ENCODE data around the gene OARD1.

The OARD1 gene

DNA sequence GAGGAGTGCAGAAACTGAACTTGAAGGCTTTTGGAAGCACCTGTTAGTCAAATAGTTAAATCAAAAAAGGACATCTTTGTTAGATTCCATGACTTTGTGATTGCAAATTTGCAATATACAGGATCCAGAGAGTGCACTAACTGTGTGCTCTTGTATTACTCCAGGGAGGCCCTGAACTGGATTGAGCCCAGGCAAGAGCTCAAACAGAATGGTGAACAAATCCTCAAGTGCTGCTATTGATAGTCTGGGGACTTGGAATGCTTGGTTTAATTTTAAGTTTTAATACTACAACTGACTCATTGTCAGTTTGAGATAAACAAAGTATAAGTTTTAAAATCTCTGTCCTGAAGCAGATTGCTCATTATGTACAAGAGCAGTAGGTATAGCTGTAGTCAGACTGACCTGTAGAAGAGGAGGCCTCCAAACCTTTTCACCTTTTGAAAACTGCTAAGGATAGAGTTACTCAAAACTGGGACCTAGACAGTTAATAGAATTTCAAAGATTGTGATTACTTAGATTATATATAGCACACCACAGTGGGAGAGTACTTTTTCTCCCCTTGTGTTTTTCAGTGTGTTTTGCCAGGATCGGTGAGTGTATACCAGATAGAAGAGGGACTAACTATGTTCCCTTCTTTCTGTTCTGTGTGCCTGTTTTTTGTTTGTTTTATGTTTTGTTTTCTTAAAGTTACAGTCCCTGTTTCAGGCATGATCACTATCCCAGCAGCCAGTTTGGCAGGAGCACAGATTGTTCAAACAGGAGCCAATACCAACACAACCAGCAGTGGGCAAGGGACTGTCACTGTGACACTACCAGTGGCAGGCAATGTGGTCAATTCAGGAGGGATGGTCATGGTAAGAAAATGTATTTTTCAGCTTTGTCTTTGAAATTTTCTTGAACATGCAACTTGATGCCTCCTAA, 18.9 kb upstream of the OARD1 start:
- Mint-ChIP-seq H3K4me3 (no peak overlapping the region), H3K36me3 (ENCODE audit: low read depth) (peaks cover 79% of the 10 kb centered on the region), H3K27ac (no peak overlapping the region), H3K27me3 (ENCODE audit: low read depth, poor library complexity) (no peaks in the 10 kb centered on the region), H3K4me1 (peaks cover 6% of the 10 kb centered on the region), H3K9me3 (no peaks in the 10 kb centered on the region)
- DNase-seq, result no peak
- TF ChIP-seq, protein P1, sequence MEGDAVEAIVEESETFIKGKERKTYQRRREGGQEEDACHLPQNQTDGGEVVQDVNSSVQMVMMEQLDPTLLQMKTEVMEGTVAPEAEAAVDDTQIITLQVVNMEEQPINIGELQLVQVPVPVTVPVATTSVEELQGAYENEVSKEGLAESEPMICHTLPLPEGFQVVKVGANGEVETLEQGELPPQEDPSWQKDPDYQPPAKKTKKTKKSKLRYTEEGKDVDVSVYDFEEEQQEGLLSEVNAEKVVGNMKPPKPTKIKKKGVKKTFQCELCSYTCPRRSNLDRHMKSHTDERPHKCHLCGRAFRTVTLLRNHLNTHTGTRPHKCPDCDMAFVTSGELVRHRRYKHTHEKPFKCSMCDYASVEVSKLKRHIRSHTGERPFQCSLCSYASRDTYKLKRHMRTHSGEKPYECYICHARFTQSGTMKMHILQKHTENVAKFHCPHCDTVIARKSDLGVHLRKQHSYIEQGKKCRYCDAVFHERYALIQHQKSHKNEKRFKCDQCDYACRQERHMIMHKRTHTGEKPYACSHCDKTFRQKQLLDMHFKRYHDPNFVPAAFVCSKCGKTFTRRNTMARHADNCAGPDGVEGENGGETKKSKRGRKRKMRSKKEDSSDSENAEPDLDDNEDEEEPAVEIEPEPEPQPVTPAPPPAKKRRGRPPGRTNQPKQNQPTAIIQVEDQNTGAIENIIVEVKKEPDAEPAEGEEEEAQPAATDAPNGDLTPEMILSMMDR (IDR thresholded peaks at IDR 0.05), result no peak

DNA sequence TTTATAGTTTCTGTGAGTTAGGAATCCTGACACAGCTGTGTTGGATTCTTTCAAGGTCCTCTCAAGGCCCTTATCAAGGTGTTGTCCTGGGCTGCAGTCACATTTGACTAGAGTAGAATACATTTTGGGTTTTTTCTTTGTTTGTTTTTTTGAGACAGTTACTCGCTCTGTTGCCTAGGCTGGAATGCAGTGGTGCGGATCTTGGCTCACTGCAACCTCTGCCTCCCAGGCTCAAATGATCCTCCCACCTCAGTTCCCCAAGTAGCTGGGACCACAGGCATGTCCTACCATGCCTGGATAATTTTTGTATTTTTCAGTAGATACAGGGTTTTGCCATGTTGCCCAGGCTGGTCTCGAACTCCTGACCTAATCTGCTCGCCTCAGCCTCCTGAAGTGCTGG, 16.3 kb upstream of the OARD1 start:
- peak overlapping the region; percentile 85 for H3K27ac Mint-ChIP-seq
- TF ChIP-seq, protein P1 (IDR thresholded peaks at IDR 0.05), result no peak

DNA sequence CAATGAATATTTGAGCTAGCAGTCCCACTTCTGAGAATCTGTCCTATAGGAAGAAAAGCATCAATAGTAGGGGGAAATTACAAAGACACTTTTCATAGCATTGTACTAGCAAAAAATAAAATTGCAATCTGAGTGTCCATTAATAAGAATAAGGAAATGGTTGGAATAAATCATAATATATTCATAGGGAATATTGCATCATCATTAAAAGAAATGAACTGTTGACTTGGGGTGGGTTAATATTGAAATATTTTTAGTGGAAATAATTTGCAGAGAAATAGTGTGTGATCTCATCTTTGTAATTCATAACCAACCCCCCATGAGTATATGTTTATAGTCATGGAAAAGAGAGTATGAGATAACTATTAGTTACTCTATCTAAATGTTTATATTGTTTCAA, 13.0 kb upstream of the OARD1 start:
- Mint-ChIP-seq H3K9me3 (no peaks in the 10 kb centered on the region), H3K4me3 (no peak overlapping the region), H3K27me3 (ENCODE audit: low read depth, poor library complexity) (no peaks in the 10 kb centered on the region), H3K27ac (no peak overlapping the region), H3K4me1 (peaks cover 6% of the 10 kb centered on the region), H3K36me3 (ENCODE audit: low read depth) (peaks cover 85% of the 10 kb centered on the region)
- DNase-seq, result no peak
- TF ChIP-seq, protein P1 (IDR thresholded peaks at IDR 0.05), result no peak

More for the DNA sequence above, 16.3 kb upstream of the OARD1 start:
- DNase-seq, result no peak
- no peak overlapping the region for H3K4me3 Mint-ChIP-seq
- no peaks in the 10 kb centered on the region for H3K27me3 Mint-ChIP-seq (ENCODE audit: low read depth, poor library complexity)
- no peaks in the 10 kb centered on the region for H3K9me3 Mint-ChIP-seq
- peaks cover 6% of the 10 kb centered on the region for H3K4me1 Mint-ChIP-seq
- H3K36me3 Mint-ChIP-seq (ENCODE audit: low read depth), result peaks cover 81% of the 10 kb centered on the region

DNA sequence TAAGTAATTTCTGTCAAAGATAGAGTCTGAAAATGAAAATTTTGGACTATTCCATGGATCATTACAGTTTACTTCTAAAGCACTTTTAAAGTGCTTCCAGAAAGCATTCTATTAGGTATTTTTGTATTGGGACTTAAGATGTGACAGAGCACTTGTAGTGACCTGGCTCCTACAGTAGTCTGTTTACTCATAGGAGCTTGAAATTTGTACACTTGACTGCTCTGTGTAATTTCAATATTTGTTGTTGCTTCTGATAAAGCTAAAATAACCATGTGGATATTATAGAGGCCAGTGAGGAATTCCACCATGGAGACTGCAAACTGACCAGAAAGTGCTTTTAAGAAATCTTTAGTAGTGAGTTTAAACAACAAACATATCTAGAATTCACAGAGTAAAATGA, 10.9 kb upstream of the OARD1 start:
- no peak overlapping the region for H3K27ac Mint-ChIP-seq

DNA sequence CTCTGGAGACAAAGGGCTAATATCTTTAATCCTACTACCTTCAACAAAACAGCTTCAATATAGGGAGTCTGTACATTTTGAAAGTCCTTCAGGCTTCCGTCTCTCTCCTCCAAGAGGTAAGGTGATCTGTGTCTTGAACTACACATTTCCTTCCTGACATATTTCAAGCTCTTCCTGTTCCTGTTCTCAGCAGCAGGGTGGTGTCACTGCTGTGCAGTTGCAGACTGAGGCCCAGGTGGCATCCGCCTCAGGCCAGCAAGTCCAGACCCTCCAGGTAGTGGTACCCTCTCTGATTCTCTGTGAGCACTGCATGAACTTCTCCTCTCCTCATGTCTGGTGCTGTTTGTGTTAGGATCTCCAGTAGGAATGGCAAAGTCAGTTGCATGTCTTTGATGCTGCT, 8.5 kb upstream of the OARD1 start:
- Mint-ChIP-seq H3K27me3 (ENCODE audit: low read depth, poor library complexity) (no peaks in the 10 kb centered on the region), H3K27ac (peak overlapping the region; percentile 88), H3K9me3 (no peaks in the 10 kb centered on the region), H3K4me3 (no peak overlapping the region), H3K36me3 (ENCODE audit: low read depth) (peaks cover 64% of the 10 kb centered on the region), H3K4me1 (peaks cover 19% of the 10 kb centered on the region)
- TF ChIP-seq, protein P1 (IDR thresholded peaks at IDR 0.05), result no peak
- DNase-seq, result no peak

More for the DNA sequence above, 10.9 kb upstream of the OARD1 start:
- Mint-ChIP-seq H3K4me1 (peaks cover 6% of the 10 kb centered on the region), H3K27me3 (ENCODE audit: low read depth, poor library complexity) (no peaks in the 10 kb centered on the region), H3K36me3 (ENCODE audit: low read depth) (peaks cover 88% of the 10 kb centered on the region), H3K4me3 (no peak overlapping the region), H3K9me3 (no peaks in the 10 kb centered on the region)
- DNase-seq, result no peak
- TF ChIP-seq, protein P1 (IDR thresholded peaks at IDR 0.05), result no peak

DNA sequence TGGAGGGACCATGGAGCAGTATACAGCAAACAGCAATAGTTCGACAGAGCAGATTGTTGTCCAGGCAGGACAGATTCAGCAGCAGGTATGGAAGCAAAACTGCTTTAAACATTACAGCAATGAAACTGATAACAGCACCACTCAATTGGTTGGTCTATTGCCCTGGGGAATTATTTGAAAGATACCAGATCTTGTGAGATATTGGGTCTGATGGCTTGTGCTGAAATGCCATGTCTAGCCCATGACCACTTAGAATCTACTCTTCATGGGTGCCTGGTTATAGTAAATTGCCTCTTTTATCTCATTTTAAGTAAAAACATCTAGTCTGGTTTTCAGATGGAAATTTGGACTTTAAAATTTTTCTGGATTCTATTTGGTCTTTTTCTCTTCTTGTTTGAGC, 6.9 kb upstream of the OARD1 start:
- peaks cover 34% of the 10 kb centered on the region for H3K4me1 Mint-ChIP-seq
- no peaks in the 10 kb centered on the region for H3K27me3 Mint-ChIP-seq (ENCODE audit: low read depth, poor library complexity)
- H3K36me3 Mint-ChIP-seq (ENCODE audit: low read depth), result peaks cover 49% of the 10 kb centered on the region
- DNase-seq, result no peak
- H3K9me3 Mint-ChIP-seq, result no peaks in the 10 kb centered on the region
- TF ChIP-seq, protein P1 (IDR thresholded peaks at IDR 0.05), result no peak
- H3K27ac Mint-ChIP-seq, result no peak overlapping the region
- no peak overlapping the region for H3K4me3 Mint-ChIP-seq

Measured in nephron progenitor cell (in vitro differentiated cells).